Calu3 (cell line): Measurements from ENCODE around the gene ZBTB16. TPM values are rescaled to one million over a fixed set of nuclear protein-coding genes. Genes with fewer than 3 reads are reported as not detected.

Source experiments
- BruUV-seq: library from RNA; stranded (reverse); fragments of 400-500 nt; replicated peaks from 2 replicates; lab custom pipeline; 2021; lab: Mats Ljungman, UMichigan
- CTCF ChIA-PET: fragments of 300-600 bp; sonication (Branson Sonifier 250); formaldehyde crosslinking; loops from one replicate; lab custom pipeline; 2022; ENCODE audit warnings: antibody characterized with exemption; lab: Charles Lee
- DNase-seq: peaks from one replicate; pipeline ENCODE4 v3.0.0; 2022
- H3K27ac Mint-ChIP-seq: one replicate; pipeline ENCODE4 v1.8.0; 2022; ENCODE audit warnings: mixed read lengths; ENCODE audit not compliant: unreplicated experiment
- H3K27me3 Mint-ChIP-seq: one replicate; pipeline ENCODE4 v1.8.0; 2022; ENCODE audit warnings: mixed read lengths; ENCODE audit not compliant: unreplicated experiment
- H3K36me3 Mint-ChIP-seq: one replicate; pipeline ENCODE4 v1.8.0; 2022; ENCODE audit warnings: mild to moderate bottlenecking, moderate library complexity, mixed read lengths; ENCODE audit not compliant: insufficient read depth, unreplicated experiment
- H3K4me1 Mint-ChIP-seq: one replicate; pipeline ENCODE4 v1.8.0; 2022; ENCODE audit warnings: mild to moderate bottlenecking, low read depth, mixed read lengths; ENCODE audit not compliant: unreplicated experiment
- H3K4me3 Mint-ChIP-seq: one replicate; pipeline ENCODE4 v1.8.0; 2022; ENCODE audit warnings: mild to moderate bottlenecking, low read depth, moderate library complexity, mixed read lengths; ENCODE audit not compliant: unreplicated experiment
- H3K9me3 Mint-ChIP-seq: one replicate; pipeline ENCODE4 v1.8.0; 2022; ENCODE audit warnings: low read depth, mixed read lengths; ENCODE audit not compliant: unreplicated experiment
- intact Hi-C: fragments of 100-400 bp; cut with micrococcal nuclease; formaldehyde crosslinking; loops from one replicate; pipeline ENCODE4 v1.10.0; 2022; ENCODE audit not compliant: unreplicated experiment
- total RNA-seq: library from RNA; stranded (reverse); gene quantifications from 2 replicates; pipeline ENCODE4 v1.2.3, GENCODE V29; 2022
- TF ChIP-seq, protein P1 (sequence below): fragments of 200-600 bp; IDR thresholded peaks from one replicate; pipeline ENCODE4 v1.8.0; 2022; ENCODE audit warnings: antibody characterized with exemption; ENCODE audit not compliant: unreplicated experiment

ZBTB16 gene
- total RNA-seq, 1 experiment from 2014 or later = not detected

DNA sequence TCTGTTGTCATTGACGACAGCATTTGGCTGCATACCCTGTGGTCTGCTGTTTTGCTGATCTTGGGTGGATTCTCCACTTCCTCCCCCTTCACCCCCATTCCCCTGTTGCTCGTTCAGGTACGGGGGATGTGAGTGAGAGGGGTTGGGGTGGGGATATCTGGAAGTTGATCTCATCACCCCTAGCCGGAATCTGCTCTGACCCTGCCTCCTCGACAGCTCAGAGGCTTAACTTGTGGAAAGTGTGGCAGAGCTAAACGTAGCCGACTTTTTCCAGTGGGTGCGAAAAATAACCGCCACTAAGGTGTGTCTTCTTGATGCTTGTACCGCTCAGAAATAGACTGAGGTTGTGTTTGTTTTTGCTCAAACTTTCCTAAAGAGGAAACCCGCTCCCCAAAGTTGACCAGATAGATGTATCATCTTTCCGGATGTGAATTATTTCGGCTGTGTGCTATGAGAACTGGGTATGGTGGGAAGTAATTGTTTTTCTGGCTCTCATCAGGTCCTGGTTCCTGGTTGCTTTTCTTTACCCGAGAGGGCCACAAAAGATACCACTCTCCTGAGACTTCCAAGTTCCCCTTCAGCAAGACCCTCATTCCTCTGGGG lies 6.6 kb downstream of the ZBTB16 start:
- peaks cover 4% of the 10 kb centered on the region for H3K36me3 Mint-ChIP-seq
- H3K4me1 Mint-ChIP-seq = no peaks in the 10 kb centered on the region
- H3K27me3 Mint-ChIP-seq = peaks cover 57% of the 10 kb centered on the region
- no peak overlapping the region for H3K27ac Mint-ChIP-seq
- no peak for DNase-seq
- no peaks in the 10 kb centered on the region for H3K9me3 Mint-ChIP-seq
- BruUV-seq = no TSS peak
- CTCF ChIA-PET = no interaction called here
- TF ChIP-seq, protein P1, sequence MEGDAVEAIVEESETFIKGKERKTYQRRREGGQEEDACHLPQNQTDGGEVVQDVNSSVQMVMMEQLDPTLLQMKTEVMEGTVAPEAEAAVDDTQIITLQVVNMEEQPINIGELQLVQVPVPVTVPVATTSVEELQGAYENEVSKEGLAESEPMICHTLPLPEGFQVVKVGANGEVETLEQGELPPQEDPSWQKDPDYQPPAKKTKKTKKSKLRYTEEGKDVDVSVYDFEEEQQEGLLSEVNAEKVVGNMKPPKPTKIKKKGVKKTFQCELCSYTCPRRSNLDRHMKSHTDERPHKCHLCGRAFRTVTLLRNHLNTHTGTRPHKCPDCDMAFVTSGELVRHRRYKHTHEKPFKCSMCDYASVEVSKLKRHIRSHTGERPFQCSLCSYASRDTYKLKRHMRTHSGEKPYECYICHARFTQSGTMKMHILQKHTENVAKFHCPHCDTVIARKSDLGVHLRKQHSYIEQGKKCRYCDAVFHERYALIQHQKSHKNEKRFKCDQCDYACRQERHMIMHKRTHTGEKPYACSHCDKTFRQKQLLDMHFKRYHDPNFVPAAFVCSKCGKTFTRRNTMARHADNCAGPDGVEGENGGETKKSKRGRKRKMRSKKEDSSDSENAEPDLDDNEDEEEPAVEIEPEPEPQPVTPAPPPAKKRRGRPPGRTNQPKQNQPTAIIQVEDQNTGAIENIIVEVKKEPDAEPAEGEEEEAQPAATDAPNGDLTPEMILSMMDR = no peak
- H3K4me3 Mint-ChIP-seq = no peak overlapping the region
- intact Hi-C loops = no loop called here

DNA sequence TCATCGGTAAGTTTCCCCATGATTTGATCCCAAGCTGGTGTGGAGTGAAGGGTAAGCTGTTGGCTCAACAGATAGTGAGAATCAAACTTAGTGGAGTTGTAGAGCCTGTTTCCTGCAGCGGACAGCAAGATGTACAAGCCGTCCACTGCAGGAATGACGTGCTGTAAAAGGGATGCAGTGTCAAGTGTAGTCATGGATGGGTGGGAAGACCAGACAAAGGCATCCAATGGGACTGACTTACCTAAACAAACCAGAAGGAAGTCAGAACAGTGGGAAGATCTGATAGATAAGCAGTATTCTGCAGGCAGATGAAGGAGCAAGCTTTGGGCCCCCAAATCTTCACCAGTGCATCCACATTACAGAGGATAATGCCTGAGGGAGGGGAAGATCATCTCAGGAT lies 8.8 kb downstream of the ZBTB16 start:
- DNase-seq = no peak
- H3K9me3 Mint-ChIP-seq = no peaks in the 10 kb centered on the region
- no peaks in the 10 kb centered on the region for H3K4me1 Mint-ChIP-seq
- intact Hi-C loops = no loop called here
- CTCF ChIA-PET = no interaction called here
- H3K4me3 Mint-ChIP-seq = no peak overlapping the region
- H3K36me3 Mint-ChIP-seq = no peaks in the 10 kb centered on the region
- TF ChIP-seq, protein P1 = no peak
- no TSS peak for BruUV-seq
- no peak overlapping the region for H3K27ac Mint-ChIP-seq
- peaks cover 63% of the 10 kb centered on the region for H3K27me3 Mint-ChIP-seq

DNA sequence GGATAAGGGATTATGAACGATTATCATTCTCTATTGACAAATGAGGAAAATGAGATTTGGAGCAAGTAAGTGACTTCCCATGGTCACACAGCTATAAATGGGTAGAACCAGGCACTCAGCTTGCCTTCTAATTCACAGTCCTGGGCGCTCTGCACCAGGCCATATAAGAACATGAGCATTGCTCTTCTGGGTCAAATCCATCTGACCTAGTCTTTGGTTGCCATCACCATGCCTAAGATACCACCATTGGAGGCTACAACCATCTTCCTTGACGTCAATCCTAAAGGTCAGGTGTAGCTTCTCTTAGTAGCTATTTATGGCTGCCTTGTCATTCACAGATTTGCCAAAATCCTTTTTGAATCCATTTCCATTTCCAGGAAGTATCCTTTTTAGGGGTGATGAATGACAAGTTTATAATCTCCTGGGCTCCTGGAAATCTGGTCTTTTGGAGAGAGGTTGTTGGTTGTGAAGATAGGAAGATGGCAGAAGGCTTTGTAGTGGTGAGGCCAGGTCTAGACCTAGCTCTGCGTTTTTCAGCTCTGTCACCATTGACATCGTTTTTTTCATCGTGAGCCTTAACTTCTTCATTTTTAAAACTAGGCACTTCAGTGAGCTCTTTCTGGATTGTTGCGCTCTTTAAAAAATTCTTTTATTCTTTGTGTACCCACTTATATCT lies 11.1 kb downstream of the ZBTB16 start:
- DNase-seq = no peak
- Mint-ChIP-seq H3K4me1 (no peaks in the 10 kb centered on the region), H3K27me3 (peaks cover 69% of the 10 kb centered on the region), H3K36me3 (no peaks in the 10 kb centered on the region), H3K9me3 (no peaks in the 10 kb centered on the region), H3K27ac (no peak overlapping the region), H3K4me3 (no peak overlapping the region)
- TF ChIP-seq, protein P1 = no peak
- CTCF ChIA-PET = no interaction called here
- no TSS peak for BruUV-seq
- intact Hi-C loops = no loop called here

DNA sequence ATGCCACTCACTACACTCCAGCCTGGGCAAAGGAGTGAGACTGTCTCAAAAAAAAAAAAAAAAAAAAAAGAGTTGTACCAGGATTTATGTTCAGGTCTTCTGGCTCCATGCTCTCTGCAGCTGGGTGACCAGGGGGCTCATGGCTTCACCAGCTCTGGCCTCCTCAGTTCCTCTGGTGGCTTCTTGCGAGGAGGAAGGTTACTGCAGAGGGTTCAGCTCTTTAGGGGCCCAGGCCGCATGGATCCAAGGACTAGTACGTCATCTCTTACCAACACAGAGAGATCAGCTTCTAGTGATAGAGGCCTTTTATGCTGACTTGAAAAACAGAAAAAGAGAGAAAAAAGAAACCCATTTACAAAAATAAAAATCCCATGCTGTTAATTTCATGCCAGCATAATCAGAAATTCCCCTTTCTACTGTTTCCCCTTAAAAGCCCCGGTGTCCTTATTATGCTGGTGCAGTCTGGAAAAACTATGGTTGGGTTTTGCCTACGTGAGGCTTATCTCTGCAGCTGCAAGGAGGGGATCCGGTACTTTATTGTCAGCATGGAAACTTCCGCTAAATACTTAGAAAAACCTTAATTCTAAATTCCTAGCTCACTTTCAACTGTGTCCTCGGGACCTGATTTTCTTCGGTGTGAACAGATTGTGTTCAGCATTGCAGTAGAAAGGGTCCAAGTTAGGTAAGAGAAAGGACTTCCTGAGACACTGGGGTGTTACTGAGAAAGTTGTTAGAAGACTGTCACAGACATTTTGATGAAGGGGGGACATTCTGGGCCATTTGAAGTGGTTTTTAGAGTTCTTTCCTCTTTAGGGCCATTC lies 13.7 kb downstream of the ZBTB16 start:
- no peaks in the 10 kb centered on the region for H3K36me3 Mint-ChIP-seq
- intact Hi-C loops = no loop called here
- H3K4me1 Mint-ChIP-seq = no peaks in the 10 kb centered on the region
- no peaks in the 10 kb centered on the region for H3K9me3 Mint-ChIP-seq
- no TSS peak for BruUV-seq
- peaks cover 69% of the 10 kb centered on the region for H3K27me3 Mint-ChIP-seq
- TF ChIP-seq, protein P1 = no peak
- no peak for DNase-seq
- CTCF ChIA-PET = interaction anchor here (0.7 kb wide), 1 partner anchor 104 kb away, joined by 4 read pairs; no protein-coding TSS in a partner anchor
- H3K4me3 Mint-ChIP-seq = no peak overlapping the region
- no peak overlapping the region for H3K27ac Mint-ChIP-seq
